Measurements from ENCODE around the gene DYNLT4. TPM values are rescaled to one million over a fixed set of nuclear protein-coding genes. Genes with fewer than 3 reads are reported as not detected.

Gene DYNLT4
- total RNA-seq, 1 donor from 2014 or later: 1.4 TPM

- Mint-ChIP-seq H3K4me1 (ENCODE audit: unreplicated experiment) (peaks cover 9% of the 10 kb centered on the region), H3K27me3 (ENCODE audit: unreplicated experiment) (peaks cover 16% of the 10 kb centered on the region), H3K27ac (ENCODE audit: unreplicated experiment) (no peak overlapping the region), H3K4me3 (ENCODE audit: unreplicated experiment) (no peak overlapping the region), H3K9me3 (ENCODE audit: unreplicated experiment) (no peaks in the 10 kb centered on the region), H3K36me3 (ENCODE audit: low read depth, unreplicated experiment) (peaks cover 17% of the 10 kb centered on the region)
- no peak for DNase-seq (ENCODE audit: low spot score)
- TF ChIP-seq CTCF (IDR thresholded peaks at IDR 0.05; ENCODE audit: unreplicated experiment): no peak
These were observed 23.5 kb downstream of the DYNLT4 start for GRCh38 chr1:44783697-44784093.

GRCh38 chr1:44780583-44781121, 26.5 kb downstream of the DYNLT4 start:
- no peak overlapping the region for H3K27ac Mint-ChIP-seq (ENCODE audit: unreplicated experiment)
- no peak for DNase-seq (ENCODE audit: low spot score)
- no peaks in the 10 kb centered on the region for H3K9me3 Mint-ChIP-seq (ENCODE audit: unreplicated experiment)
- peak overlapping the region; percentile 59 for H3K4me3 Mint-ChIP-seq (ENCODE audit: unreplicated experiment)
- H3K4me1 Mint-ChIP-seq (ENCODE audit: unreplicated experiment): peaks cover 23% of the 10 kb centered on the region
- peaks cover 19% of the 10 kb centered on the region for H3K27me3 Mint-ChIP-seq (ENCODE audit: unreplicated experiment)
- no peak for TF ChIP-seq CTCF (IDR thresholded peaks at IDR 0.05; ENCODE audit: unreplicated experiment)
- H3K36me3 Mint-ChIP-seq (ENCODE audit: low read depth, unreplicated experiment): peaks cover 32% of the 10 kb centered on the region

- no peaks in the 10 kb centered on the region for H3K9me3 Mint-ChIP-seq (ENCODE audit: unreplicated experiment)
- no peak overlapping the region for H3K27ac Mint-ChIP-seq (ENCODE audit: unreplicated experiment)
- peaks cover 22% of the 10 kb centered on the region for H3K4me1 Mint-ChIP-seq (ENCODE audit: unreplicated experiment)
- TF ChIP-seq CTCF (IDR thresholded peaks at IDR 0.05; ENCODE audit: unreplicated experiment): no peak
- H3K4me3 Mint-ChIP-seq (ENCODE audit: unreplicated experiment): peak overlapping the region; percentile 72
- no peak for DNase-seq (ENCODE audit: low spot score)
- peaks cover 12% of the 10 kb centered on the region for H3K27me3 Mint-ChIP-seq (ENCODE audit: unreplicated experiment)
- H3K36me3 Mint-ChIP-seq (ENCODE audit: low read depth, unreplicated experiment): peaks cover 32% of the 10 kb centered on the region
These were observed 28.2 kb downstream of the DYNLT4 start for GRCh38 chr1:44778705-44779576.

- peaks cover 12% of the 10 kb centered on the region for H3K27me3 Mint-ChIP-seq (ENCODE audit: unreplicated experiment)
- peaks cover 22% of the 10 kb centered on the region for H3K4me1 Mint-ChIP-seq (ENCODE audit: unreplicated experiment)
- DNase-seq (ENCODE audit: low spot score): no peak
- H3K36me3 Mint-ChIP-seq (ENCODE audit: low read depth, unreplicated experiment): peaks cover 32% of the 10 kb centered on the region
- no peak for TF ChIP-seq CTCF (IDR thresholded peaks at IDR 0.05; ENCODE audit: unreplicated experiment)
- H3K4me3 Mint-ChIP-seq (ENCODE audit: unreplicated experiment): peak overlapping the region; percentile 97
- no peaks in the 10 kb centered on the region for H3K9me3 Mint-ChIP-seq (ENCODE audit: unreplicated experiment)
- no peak overlapping the region for H3K27ac Mint-ChIP-seq (ENCODE audit: unreplicated experiment)
These were observed 29.0 kb downstream of the DYNLT4 start for GRCh38 chr1:44777969-44778635.

Data from endothelial cell (in vitro differentiated cells).